HEK293 (cell line): ENCODE data around the gene ZC3H18.

Experiments
- CTCF ChIA-PET: fragments of 350-600 bp; formaldehyde crosslinking; extraction: SDS; loops from one replicate; lab custom pipeline; 2021; ENCODE audit warnings: antibody characterized with exemption; lab: Yijun Ruan, JAX
- POLR2A ChIA-PET: fragments of 300-600 bp; formaldehyde crosslinking; extraction: SDS; loops from one replicate; lab custom pipeline; 2020; ENCODE audit warnings: antibody characterized with exemption, inconsistent platforms; lab: Yijun Ruan, JAX
- H3K27ac ChIP-seq: fragments of 200-500 bp; sonication (Bioruptor generic); 2 replicates; pipeline ENCODE4 v1.5.1; 2014; ENCODE audit warnings: low read depth, low read length, control low read depth, inconsistent platforms; ENCODE audit errors: extremely low read depth
- H3K36me3 ChIP-seq, 2 experiments: fragments of 200-500 bp in 1 of 2; sonication (Bioruptor generic) in 1 of 2; 1 replicate in 1 of 2; 2 replicates in 1 of 2; pipeline ENCODE4 v1.5.1; 2014 to 2017; ENCODE audit warnings: inconsistent platforms in 2 of 2, low read length in 2 of 2; ENCODE audit not compliant: control insufficient read depth in 2 of 2, insufficient read depth in 1 of 2
- H3K4me1 ChIP-seq: fragments of 200-500 bp; sonication (Bioruptor generic); 2 replicates; pipeline ENCODE4 v1.5.1; 2014; ENCODE audit warnings: mild to moderate bottlenecking, low read length, inconsistent platforms; ENCODE audit not compliant: control insufficient read depth, insufficient read depth
- H3K4me3 ChIP-seq: 2 replicates; pipeline ENCODE4 v1.5.1; 2011; ENCODE audit warnings: low read depth, mild to moderate bottlenecking, control low read depth, low read length, moderate library complexity
- H3K9me3 ChIP-seq: fragments of 200-500 bp; sonication (Bioruptor generic); 2 replicates; pipeline ENCODE4 v1.5.1; 2014; ENCODE audit warnings: low read depth, low read length, inconsistent platforms; ENCODE audit not compliant: control insufficient read depth, insufficient read depth
- BCL11A ChIP-seq: fragments of 450-650 bp; formaldehyde crosslinking; IDR thresholded peaks from 2 replicates; pipeline ENCODE4 v1.5.1; 2016; ENCODE audit warnings: low read depth, missing biosample characterization, missing genetic modification characterization
- EGR2 ChIP-seq: fragments of 450-650 bp; formaldehyde crosslinking; IDR thresholded peaks from 2 replicates; pipeline ENCODE4 v1.5.1; 2016; ENCODE audit warnings: low read depth, missing biosample characterization, missing genetic modification characterization
- IKZF3 ChIP-seq: fragments of 450-650 bp; IDR thresholded peaks from 2 replicates; pipeline ENCODE4 v1.5.0; 2018; ENCODE audit warnings: missing biosample characterization, mild to moderate bottlenecking, missing genetic modification characterization, moderate library complexity
- INSM2 ChIP-seq: fragments of 450-650 bp; formaldehyde crosslinking; IDR thresholded peaks from 2 replicates; pipeline ENCODE4 v1.5.1; 2016; ENCODE audit warnings: missing biosample characterization, missing genetic modification characterization
- KLF1 ChIP-seq: fragments of 450-650 bp; formaldehyde crosslinking; IDR thresholded peaks from 2 replicates; pipeline ENCODE4 v1.5.1; 2016; ENCODE audit warnings: missing biosample characterization, missing genetic modification characterization
- MEIS1 ChIP-seq: sonication (generic); formaldehyde crosslinking; IDR thresholded peaks from 2 replicates; pipeline ENCODE4 v1.8.1; 2022; ENCODE audit warnings: missing genetic modification reagents, mild to moderate bottlenecking, borderline replicate concordance
- PBX3 ChIP-seq: sonication (generic); formaldehyde crosslinking; IDR thresholded peaks from 2 replicates; pipeline ENCODE4 v1.8.1; 2022; ENCODE audit warnings: mild to moderate bottlenecking, moderate library complexity, missing genetic modification reagents
- PRDM1 ChIP-seq: fragments of 450-650 bp; formaldehyde crosslinking; IDR thresholded peaks from 2 replicates; pipeline ENCODE4; 2016; ENCODE audit warnings: missing biosample characterization, missing genetic modification characterization
- ZFHX2 ChIP-seq: fragments of 450-650 bp; formaldehyde crosslinking; conservative IDR thresholded peaks from 2 replicates; pipeline ENCODE4 v1.5.1; 2016; ENCODE audit warnings: missing biosample characterization, missing genetic modification characterization
- ZIC2 ChIP-seq: fragments of 450-650 bp; formaldehyde crosslinking; IDR thresholded peaks from 2 replicates; pipeline ENCODE4 v1.5.1; 2016; ENCODE audit warnings: missing biosample characterization, missing genetic modification characterization
- ZNF16 ChIP-seq: fragments of 450-650 bp; formaldehyde crosslinking; IDR thresholded peaks from 2 replicates; pipeline ENCODE4 v1.5.1; 2016; ENCODE audit warnings: low read depth, missing biosample characterization, missing genetic modification characterization
- ZNF214 ChIP-seq: fragments of 450-650 bp; formaldehyde crosslinking; IDR thresholded peaks from 2 replicates; pipeline ENCODE4 v1.5.1; 2017; ENCODE audit warnings: missing biosample characterization, mild to moderate bottlenecking, missing genetic modification characterization, borderline replicate concordance
- ZNF223 ChIP-seq: fragments of 450-650 bp; formaldehyde crosslinking; IDR thresholded peaks from 2 replicates; pipeline ENCODE4 v1.5.1; 2016; ENCODE audit warnings: missing biosample characterization, missing genetic modification characterization
- ZNF354C ChIP-seq: fragments of 450-650 bp; formaldehyde crosslinking; IDR thresholded peaks from 2 replicates; pipeline ENCODE4 v1.5.1; 2016; ENCODE audit warnings: missing biosample characterization, missing genetic modification characterization, low read depth, borderline replicate concordance
- ZNF362 ChIP-seq: fragments of 450-650 bp; formaldehyde crosslinking; IDR thresholded peaks from 2 replicates; pipeline ENCODE4 v1.5.1; 2016; ENCODE audit warnings: missing biosample characterization, missing genetic modification characterization
- ZNF366 ChIP-seq: fragments of 450-650 bp; formaldehyde crosslinking; conservative IDR thresholded peaks from 2 replicates; pipeline ENCODE4 v1.5.1; 2016; ENCODE audit warnings: missing biosample characterization, missing genetic modification characterization
- ZNF488 ChIP-seq: fragments of 450-650 bp; formaldehyde crosslinking; IDR thresholded peaks from 2 replicates; pipeline ENCODE4 v1.5.1; 2016; ENCODE audit warnings: missing biosample characterization, missing genetic modification characterization
- ZNF571 ChIP-seq: fragments of 450-650 bp; formaldehyde crosslinking; IDR thresholded peaks from 2 replicates; pipeline ENCODE4 v1.5.0; 2017; ENCODE audit warnings: missing biosample characterization, missing genetic modification characterization
- ZNF626 ChIP-seq: fragments of 450-650 bp; sonication (Bioruptor Pico); formaldehyde crosslinking; IDR thresholded peaks from 2 replicates; pipeline ENCODE4 v1.5.1; 2018; ENCODE audit warnings: missing biosample characterization, missing genetic modification characterization, inconsistent platforms
- ZNF785 ChIP-seq: fragments of 450-650 bp; formaldehyde crosslinking; IDR thresholded peaks from 2 replicates; pipeline ENCODE4 v1.5.1; 2016; ENCODE audit warnings: missing biosample characterization, missing genetic modification characterization
- ZSCAN16 ChIP-seq: fragments of 450-650 bp; formaldehyde crosslinking; IDR thresholded peaks from 2 replicates; pipeline ENCODE4 v1.5.1; 2016; ENCODE audit warnings: missing biosample characterization, missing genetic modification characterization

Gene ZC3H18

GRCh38 chr16:88545781-88546180 is 24.4 kb upstream of the ZC3H18 start:
- no peak for TF ChIP-seq ZIC2 (tag by site-specific recombination)
- TF ChIP-seq KLF1 (tag by site-specific recombination) = no peak
- TF ChIP-seq PRDM1 (tag by site-specific recombination) = no peak
- no peak for TF ChIP-seq ZNF366 (tag by site-specific recombination)
- TF ChIP-seq MEIS1 (CRISPR knock-in tag) = no peak
- no peak for TF ChIP-seq IKZF3 (tag by site-specific recombination)
- TF ChIP-seq ZNF214 (tag by site-specific recombination) = no peak
- no peak for TF ChIP-seq ZNF354C (tag by site-specific recombination)
- no peak for TF ChIP-seq INSM2
- TF ChIP-seq ZNF16 (tag by site-specific recombination) = no peak
- Histone ChIP-seq H3K4me1 (no peaks in the 10 kb centered on the region), H3K9me3 (no peaks in the 10 kb centered on the region), H3K4me3 (no peak overlapping the region), H3K36me3 (no peaks in the 10 kb centered on the region), H3K27ac (no peak overlapping the region)
- ChIA-PET POLR2A (interaction anchor here (0.6 kb wide), 1 partner anchor 466 kb away, joined by 4 read pairs; no protein-coding TSS in a partner anchor), CTCF (interaction anchor here (0.7 to 0.8 kb wide), 2 partner anchors 13 to 25 kb away, joined by 4 to 5 read pairs; no protein-coding TSS in a partner anchor)

GRCh38 chr16:88548131-88548874 is 21.9 kb upstream of the ZC3H18 start:
- POLR2A ChIA-PET = no interaction called here
- Histone ChIP-seq H3K9me3 (no peaks in the 10 kb centered on the region), H3K4me3 (no peak overlapping the region), H3K27ac (no peak overlapping the region), H3K4me1 (no peaks in the 10 kb centered on the region), H3K36me3 (no peaks in the 10 kb centered on the region)
- TF ChIP-seq ZNF571 (tag by site-specific recombination) (no peak), ZFHX2 (tag by site-specific recombination) (peak; percentile 53; the same call in 1 of the 2 replicates), ZNF362 (no peak), ZNF488 (tag by site-specific recombination) (no peak), ZNF626 (tag by site-specific recombination) (no peak), ZSCAN16 (no peak), ZNF223 (tag by site-specific recombination) (no peak), EGR2 (tag by site-specific recombination) (peak; percentile 41; the same call in 1 of the 2 replicates), ZNF785 (tag by site-specific recombination) (no peak), BCL11A (tag by site-specific recombination) (no peak), PBX3 (CRISPR knock-in tag) (no peak)
- CTCF ChIA-PET = no interaction called here
